Adrenal gland (tissue), 5 donors: ENCODE results near the gene SPNS2.

Experiments
- POLR2A ChIP-seq, 2 donors: fragments of 450-650 bp; IDR thresholded peaks; one replicate each; pipeline ENCODE4 v1.6.1; 2017; ENCODE audit warnings: antibody characterized with exemption in 2 of 2, mild to moderate bottlenecking in 2 of 2, moderate library complexity in 1 of 2
- TF ChIP-seq, protein P1 (sequence below), 6 experiments: fragments of 450-650 bp in 4 of 6; fragments of 200-600 bp in 2 of 6; sonication (generic) in 1 of 6; IDR thresholded peaks; 1 replicate in 5 of 6; 2 replicates in 1 of 6; pipeline versions ENCODE4 v1.5.1 to v1.8.0; 2016 to 2021; ENCODE audit warnings: antibody characterized with exemption in 6 of 6, mild to moderate bottlenecking in 2 of 6, moderate library complexity in 1 of 6
- donor health status: DM: no; HTN: no; CAD: no.

DNA sequence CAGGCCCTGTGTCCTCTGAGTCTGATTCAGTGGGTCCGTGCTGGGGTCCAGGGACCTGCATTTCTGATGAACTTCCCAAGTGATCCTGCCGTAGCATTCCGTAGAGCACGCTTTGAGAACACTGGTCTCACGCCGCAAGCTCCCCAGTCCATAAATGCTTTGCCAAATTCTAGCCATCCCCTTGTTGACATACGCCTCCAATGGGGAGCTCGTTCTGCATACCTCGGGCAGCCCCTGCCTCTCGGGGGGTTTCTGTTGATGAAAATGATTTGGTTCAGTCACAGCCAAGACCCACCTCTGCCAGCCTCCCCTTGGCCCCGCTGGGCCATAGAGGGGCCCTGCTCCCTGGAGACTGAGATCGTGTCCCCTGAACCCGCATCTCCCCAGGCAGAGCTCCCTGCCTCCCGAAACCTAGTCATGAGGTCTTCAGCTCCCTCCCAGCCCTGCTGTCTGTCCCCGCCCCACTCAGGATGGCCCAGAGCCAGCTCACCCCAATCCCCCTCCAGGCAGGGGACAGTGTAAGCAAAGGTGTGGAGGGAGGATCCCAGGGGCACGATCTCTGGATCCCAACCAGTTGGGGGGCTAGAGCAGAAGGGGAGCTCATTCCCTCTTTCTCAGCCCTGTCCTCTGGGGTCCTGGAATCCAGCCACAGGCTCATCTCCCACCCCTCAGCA is 16.2 kb upstream of the SPNS2 start:
- TF ChIP-seq, protein P1, sequence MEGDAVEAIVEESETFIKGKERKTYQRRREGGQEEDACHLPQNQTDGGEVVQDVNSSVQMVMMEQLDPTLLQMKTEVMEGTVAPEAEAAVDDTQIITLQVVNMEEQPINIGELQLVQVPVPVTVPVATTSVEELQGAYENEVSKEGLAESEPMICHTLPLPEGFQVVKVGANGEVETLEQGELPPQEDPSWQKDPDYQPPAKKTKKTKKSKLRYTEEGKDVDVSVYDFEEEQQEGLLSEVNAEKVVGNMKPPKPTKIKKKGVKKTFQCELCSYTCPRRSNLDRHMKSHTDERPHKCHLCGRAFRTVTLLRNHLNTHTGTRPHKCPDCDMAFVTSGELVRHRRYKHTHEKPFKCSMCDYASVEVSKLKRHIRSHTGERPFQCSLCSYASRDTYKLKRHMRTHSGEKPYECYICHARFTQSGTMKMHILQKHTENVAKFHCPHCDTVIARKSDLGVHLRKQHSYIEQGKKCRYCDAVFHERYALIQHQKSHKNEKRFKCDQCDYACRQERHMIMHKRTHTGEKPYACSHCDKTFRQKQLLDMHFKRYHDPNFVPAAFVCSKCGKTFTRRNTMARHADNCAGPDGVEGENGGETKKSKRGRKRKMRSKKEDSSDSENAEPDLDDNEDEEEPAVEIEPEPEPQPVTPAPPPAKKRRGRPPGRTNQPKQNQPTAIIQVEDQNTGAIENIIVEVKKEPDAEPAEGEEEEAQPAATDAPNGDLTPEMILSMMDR (IDR thresholded peaks at IDR 0.05): no peak
- no peak for TF ChIP-seq POLR2A (IDR thresholded peaks at IDR 0.05)
